T1000 (cell line): Measurements from ENCODE around the gene SEC22C.

Experiments
- DNase-seq: peaks from one replicate; lab custom pipeline; 2025; ENCODE audit warnings: mixed read lengths; lab: John Stamatoyannopoulos, UW

SEC22C gene

GRCh38 chr3:42535981-42536784, 45.6 kb downstream of the SEC22C start:
- DNase-seq, result no peak

- no peak for DNase-seq
Observed at GRCh38 chr3:42533161-42533897, 48.4 kb downstream of the SEC22C start.

- no peak for DNase-seq
Observed at GRCh38 chr3:42532229-42532628, 49.5 kb downstream of the SEC22C start.

GRCh38 chr3:42531470-42531869, 50.3 kb downstream of the SEC22C start:
- DNase-seq, result no peak

- no peak for DNase-seq
Observed at GRCh38 chr3:42530073-42530472, 51.7 kb downstream of the SEC22C start.

- DNase-seq, result no peak
Observed at GRCh38 chr3:42529468-42529867, 52.3 kb downstream of the SEC22C start.

GRCh38 chr3:42527368-42527917, 54.3 kb downstream of the SEC22C start:
- DNase-seq, result no peak

- no peak for DNase-seq
Observed at GRCh38 chr3:42526616-42527367, 55.0 kb downstream of the SEC22C start.

GRCh38 chr3:42525736-42526345, 55.9 kb downstream of the SEC22C start:
- DNase-seq, result no peak

- no peak for DNase-seq
Observed at GRCh38 chr3:42525212-42525611, 56.6 kb downstream of the SEC22C start.

- no peak for DNase-seq
Observed at GRCh38 chr3:42524751-42525150, 57.0 kb downstream of the SEC22C start.

GRCh38 chr3:42520906-42521305, 60.9 kb downstream of the SEC22C start:
- no peak for DNase-seq

- DNase-seq, result no peak
Observed at GRCh38 chr3:42520336-42520735, 61.4 kb downstream of the SEC22C start.

- no peak for DNase-seq
Observed at GRCh38 chr3:42519568-42519962, 62.2 kb downstream of the SEC22C start.

GRCh38 chr3:42518800-42519567, 62.8 kb downstream of the SEC22C start:
- no peak for DNase-seq

- no peak for DNase-seq
Observed at GRCh38 chr3:42517117-42517516, 64.7 kb downstream of the SEC22C start.

GRCh38 chr3:42516443-42516842, 65.3 kb downstream of the SEC22C start:
- DNase-seq, result no peak

GRCh38 chr3:42515976-42516375, 65.8 kb downstream of the SEC22C start:
- DNase-seq, result no peak

- no peak for DNase-seq
Observed at GRCh38 chr3:42515391-42515916, 66.3 kb downstream of the SEC22C start.

- no peak for DNase-seq
Observed at GRCh38 chr3:42514876-42515275, 66.9 kb downstream of the SEC22C start.

- DNase-seq, result no peak
Observed at GRCh38 chr3:42513521-42513920, 68.2 kb downstream of the SEC22C start.
